Astrocyte (in vitro differentiated cells and primary cell): ENCODE results near the gene KRTAP4-9. TPM values are rescaled to one million over a fixed set of nuclear protein-coding genes. Genes with fewer than 3 reads are reported as not detected.

Experiments
- DNase-seq: peaks from one replicate; pipeline ENCODE4 v3.0.0-alpha.2; 2010; ENCODE audit warnings: low read depth
- FAIRE-seq: peaks from 2 replicates; lab custom pipeline; 2011; peaks lifted over from hg19 to GRCh38; lab: Jason Lieb, UNC
- H2AFZ ChIP-seq: 2 replicates; pipeline ENCODE4 v1.6.0; 2012; ENCODE audit warnings: low read depth, low read length, inconsistent platforms
- H3K27ac ChIP-seq: 2 replicates; pipeline ENCODE4 v1.5.1; 2011; ENCODE audit warnings: low read depth, low read length, inconsistent platforms
- H3K27me3 ChIP-seq: 2 replicates; pipeline ENCODE4 v1.6.0; 2011; ENCODE audit warnings: low read length, inconsistent platforms; ENCODE audit not compliant: insufficient read depth
- H3K36me3 ChIP-seq: 2 replicates; pipeline ENCODE4 v1.5.1; 2011; ENCODE audit warnings: low read length, inconsistent platforms; ENCODE audit not compliant: insufficient read depth
- H3K4me1 ChIP-seq: 2 replicates; pipeline ENCODE4 v1.5.1; 2011; ENCODE audit warnings: low read length, inconsistent platforms; ENCODE audit not compliant: insufficient read depth
- H3K4me2 ChIP-seq: 2 replicates; pipeline ENCODE4 v1.6.0; 2012; ENCODE audit warnings: low read length, inconsistent platforms
- H3K4me3 ChIP-seq: 2 replicates; pipeline ENCODE4 v1.5.1; 2011; ENCODE audit warnings: low read depth, mild to moderate bottlenecking, low read length, inconsistent platforms; ENCODE audit not compliant: insufficient read depth
- H3K79me2 ChIP-seq: 2 replicates; pipeline ENCODE4 v1.6.0; 2012; ENCODE audit warnings: mild to moderate bottlenecking, low read length, inconsistent platforms; ENCODE audit not compliant: insufficient read depth
- H3K9ac ChIP-seq: 2 replicates; pipeline ENCODE4 v1.6.0; 2012; ENCODE audit warnings: mild to moderate bottlenecking, low read length, inconsistent platforms
- H3K9me3 ChIP-seq: 2 replicates; pipeline ENCODE4 v1.5.1; 2012; ENCODE audit warnings: low read depth, mild to moderate bottlenecking, low read length, inconsistent platforms; ENCODE audit not compliant: insufficient read depth
- H4K20me1 ChIP-seq: 2 replicates; pipeline ENCODE4 v1.6.0; 2012; ENCODE audit warnings: low read length, inconsistent platforms; ENCODE audit not compliant: insufficient read depth
- H3K27ac Mint-ChIP-seq: one replicate; pipeline ENCODE4 v1.8.0; 2021; ENCODE audit warnings: mild to moderate bottlenecking, mixed read lengths; ENCODE audit not compliant: unreplicated experiment
- H3K27me3 Mint-ChIP-seq: one replicate; pipeline ENCODE4 v1.8.0; 2021; ENCODE audit warnings: low read depth, mixed read lengths; ENCODE audit not compliant: unreplicated experiment
- H3K36me3 Mint-ChIP-seq: one replicate; pipeline ENCODE4 v1.8.0; 2021; ENCODE audit warnings: low read depth, mixed read lengths; ENCODE audit not compliant: unreplicated experiment
- H3K4me1 Mint-ChIP-seq: one replicate; pipeline ENCODE4 v1.8.0; 2021; ENCODE audit warnings: low read depth, mixed read lengths; ENCODE audit not compliant: unreplicated experiment
- H3K4me3 Mint-ChIP-seq: one replicate; pipeline ENCODE4 v1.8.0; 2021; ENCODE audit warnings: mild to moderate bottlenecking, moderate library complexity, mixed read lengths; ENCODE audit not compliant: unreplicated experiment
- H3K9me3 Mint-ChIP-seq: one replicate; pipeline ENCODE4 v1.8.0; 2021; ENCODE audit warnings: mild to moderate bottlenecking, mixed read lengths; ENCODE audit not compliant: unreplicated experiment
- EZH2 ChIP-seq: IDR thresholded peaks from 2 replicates; pipeline ENCODE4 v1.6.1; 2012; ENCODE audit warnings: mild to moderate bottlenecking, low read length, inconsistent platforms; ENCODE audit not compliant: insufficient read depth
- total RNA-seq: library from RNA; stranded (reverse); gene quantifications from 2 replicates; pipeline ENCODE4 v1.2.1, GENCODE V29; 2021
- TF ChIP-seq, protein P1 (sequence below): IDR thresholded peaks from 2 replicates; pipeline ENCODE4 v1.5.1; 2011; ENCODE audit warnings: low read depth, mild to moderate bottlenecking, inconsistent platforms, low read length, moderate library complexity; ENCODE audit not compliant: insufficient read depth

The KRTAP4-9 gene
- total RNA-seq, 1 donor from 2014 or later: not detected

DNA sequence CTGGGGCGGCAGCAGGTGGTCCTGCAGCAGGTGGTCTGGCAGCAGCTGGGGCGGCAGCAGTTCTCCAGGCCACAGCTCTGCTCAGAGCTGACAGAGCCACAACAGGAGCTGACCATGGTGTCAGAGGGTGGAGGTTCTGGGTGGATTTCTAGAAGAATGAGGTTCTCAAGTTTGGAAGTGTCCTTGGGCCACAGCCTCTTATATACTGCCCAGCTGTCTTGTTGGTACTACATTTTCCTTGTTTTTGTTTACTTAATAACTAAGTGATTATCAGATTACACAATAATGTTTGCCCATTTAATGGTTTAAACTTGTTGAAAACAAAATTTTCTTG, 44.4 kb downstream of the KRTAP4-9 start, which contains the start of gene KRTAP4-5:
KRTAP4-5 (minus strand) TSS at position 174 of the 334 bp plus-strand sequence; CDS start at position 116, 58 bp downstream.
- H3K4me1 Mint-ChIP-seq: no peaks in the 10 kb centered on the region
- Histone ChIP-seq H3K27me3 (no peaks in the 10 kb centered on the region), H3K27ac (no peak within 1 kb of the TSS), H3K79me2 (no peaks in the 10 kb centered on the region), H3K36me3 (no peaks in the 10 kb centered on the region), H3K9me3 (no peaks in the 10 kb centered on the region), H3K4me2 (no peak within 1 kb of the TSS), H2AFZ (no peak within 1 kb of the TSS), H3K4me3 (no peak within 1 kb of the TSS), H4K20me1 (no peaks in the 10 kb centered on the region), H3K9ac (no peak within 1 kb of the TSS), H3K4me1 (no peaks in the 10 kb centered on the region)
- FAIRE-seq (no peak), DNase-seq (no peak)
- no peak for TF ChIP-seq EZH2
- TF ChIP-seq, protein P1, sequence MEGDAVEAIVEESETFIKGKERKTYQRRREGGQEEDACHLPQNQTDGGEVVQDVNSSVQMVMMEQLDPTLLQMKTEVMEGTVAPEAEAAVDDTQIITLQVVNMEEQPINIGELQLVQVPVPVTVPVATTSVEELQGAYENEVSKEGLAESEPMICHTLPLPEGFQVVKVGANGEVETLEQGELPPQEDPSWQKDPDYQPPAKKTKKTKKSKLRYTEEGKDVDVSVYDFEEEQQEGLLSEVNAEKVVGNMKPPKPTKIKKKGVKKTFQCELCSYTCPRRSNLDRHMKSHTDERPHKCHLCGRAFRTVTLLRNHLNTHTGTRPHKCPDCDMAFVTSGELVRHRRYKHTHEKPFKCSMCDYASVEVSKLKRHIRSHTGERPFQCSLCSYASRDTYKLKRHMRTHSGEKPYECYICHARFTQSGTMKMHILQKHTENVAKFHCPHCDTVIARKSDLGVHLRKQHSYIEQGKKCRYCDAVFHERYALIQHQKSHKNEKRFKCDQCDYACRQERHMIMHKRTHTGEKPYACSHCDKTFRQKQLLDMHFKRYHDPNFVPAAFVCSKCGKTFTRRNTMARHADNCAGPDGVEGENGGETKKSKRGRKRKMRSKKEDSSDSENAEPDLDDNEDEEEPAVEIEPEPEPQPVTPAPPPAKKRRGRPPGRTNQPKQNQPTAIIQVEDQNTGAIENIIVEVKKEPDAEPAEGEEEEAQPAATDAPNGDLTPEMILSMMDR: no peak
- no peak within 1 kb of the TSS for H3K4me3 Mint-ChIP-seq
- H3K27ac Mint-ChIP-seq: no peak within 1 kb of the TSS
- H3K27me3 Mint-ChIP-seq: peaks cover 5% of the 10 kb centered on the region
- no peaks in the 10 kb centered on the region for H3K36me3 Mint-ChIP-seq
- H3K9me3 Mint-ChIP-seq: no peaks in the 10 kb centered on the region

DNA sequence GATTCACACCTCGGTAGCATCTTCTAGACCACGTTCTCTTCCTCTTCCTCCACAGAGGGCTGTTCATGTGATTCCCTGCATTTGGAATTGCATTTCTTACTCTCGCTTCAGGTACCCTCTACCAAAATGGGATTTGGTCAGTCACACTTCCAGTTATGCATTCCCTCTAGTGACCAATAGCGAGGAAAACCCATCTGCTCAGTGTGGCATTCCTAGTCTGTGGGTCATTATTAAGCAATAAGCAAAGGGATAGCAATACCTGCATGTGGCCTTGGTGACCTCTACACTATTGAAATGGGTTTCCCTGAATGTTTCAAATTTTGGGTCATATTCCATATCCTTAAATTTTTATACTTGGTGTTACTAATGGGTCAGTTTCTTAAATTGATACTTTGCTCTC, 44.8 kb downstream of the KRTAP4-9 start:
- no peaks in the 10 kb centered on the region for H3K79me2 ChIP-seq
- no peak for FAIRE-seq
- no peak overlapping the region for H3K9ac ChIP-seq
- H3K4me2 ChIP-seq: no peak overlapping the region
- Mint-ChIP-seq H3K4me1 (no peaks in the 10 kb centered on the region), H3K4me3 (no peak overlapping the region), H3K27me3 (peaks cover 5% of the 10 kb centered on the region), H3K36me3 (no peaks in the 10 kb centered on the region), H3K27ac (no peak overlapping the region), H3K9me3 (no peaks in the 10 kb centered on the region)
- no peaks in the 10 kb centered on the region for H3K9me3 ChIP-seq
- TF ChIP-seq EZH2: no peak
- TF ChIP-seq, protein P1: no peak
- H3K27ac ChIP-seq: no peak overlapping the region
- no peaks in the 10 kb centered on the region for H4K20me1 ChIP-seq
- H3K27me3 ChIP-seq: no peaks in the 10 kb centered on the region
- no peaks in the 10 kb centered on the region for H3K4me1 ChIP-seq
- no peaks in the 10 kb centered on the region for H3K36me3 ChIP-seq
- no peak overlapping the region for H2AFZ ChIP-seq
- DNase-seq: no peak
- no peak overlapping the region for H3K4me3 ChIP-seq

DNA sequence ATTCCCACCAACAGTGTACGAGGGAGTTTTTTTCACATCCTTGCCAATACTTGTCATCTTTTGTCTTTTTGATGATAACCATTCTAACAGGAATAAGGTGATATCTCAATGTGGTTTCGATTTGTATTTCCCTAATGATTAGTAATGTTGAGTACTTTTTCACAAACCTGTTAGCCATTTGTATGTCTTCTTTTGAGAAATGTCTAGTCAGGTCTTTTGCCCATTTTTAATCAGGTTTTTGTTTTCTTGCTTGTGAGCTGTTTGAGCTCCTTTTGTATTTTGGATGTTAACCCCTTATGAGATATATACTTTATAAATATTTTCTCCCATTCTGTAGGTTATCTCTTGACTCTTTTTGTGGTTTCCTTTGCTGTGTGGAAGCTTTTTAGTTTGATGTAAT, 46.3 kb downstream of the KRTAP4-9 start:
- Histone ChIP-seq H3K4me3 (no peak overlapping the region), H3K9ac (no peak overlapping the region), H4K20me1 (no peaks in the 10 kb centered on the region), H3K79me2 (no peaks in the 10 kb centered on the region), H3K27me3 (no peaks in the 10 kb centered on the region), H3K27ac (no peak overlapping the region), H3K36me3 (no peaks in the 10 kb centered on the region), H3K4me1 (no peaks in the 10 kb centered on the region), H2AFZ (no peak overlapping the region), H3K4me2 (no peak overlapping the region), H3K9me3 (no peaks in the 10 kb centered on the region)
- no peak overlapping the region for H3K4me3 Mint-ChIP-seq
- H3K27ac Mint-ChIP-seq: no peak overlapping the region
- no peaks in the 10 kb centered on the region for H3K9me3 Mint-ChIP-seq
- no peaks in the 10 kb centered on the region for H3K36me3 Mint-ChIP-seq
- TF ChIP-seq, protein P1: no peak
- TF ChIP-seq EZH2: no peak
- FAIRE-seq (no peak), DNase-seq (no peak)
- peaks cover 5% of the 10 kb centered on the region for H3K27me3 Mint-ChIP-seq
- H3K4me1 Mint-ChIP-seq: no peaks in the 10 kb centered on the region
